AG09309 (cell line): Measurements from ENCODE around the gene ARHGAP6.

ENCODE experiments used
- DNase-seq: peaks from one replicate; pipeline ENCODE4 v3.0.0-alpha.2; 2010; ENCODE audit warnings: low read depth
- H3K4me3 ChIP-seq: 2 replicates; pipeline ENCODE4 v1.5.1; 2011; ENCODE audit warnings: mild to moderate bottlenecking, low read depth, low read length, moderate library complexity; ENCODE audit not compliant: control insufficient read depth
- TF ChIP-seq, protein P1 (sequence below): IDR thresholded peaks from 2 replicates; pipeline ENCODE4 v1.5.1; 2011; ENCODE audit warnings: mild to moderate bottlenecking, low read depth, low read length, inconsistent platforms; ENCODE audit not compliant: insufficient read depth, control insufficient read depth; ENCODE audit errors: missing control alignments

ARHGAP6 gene

DNA sequence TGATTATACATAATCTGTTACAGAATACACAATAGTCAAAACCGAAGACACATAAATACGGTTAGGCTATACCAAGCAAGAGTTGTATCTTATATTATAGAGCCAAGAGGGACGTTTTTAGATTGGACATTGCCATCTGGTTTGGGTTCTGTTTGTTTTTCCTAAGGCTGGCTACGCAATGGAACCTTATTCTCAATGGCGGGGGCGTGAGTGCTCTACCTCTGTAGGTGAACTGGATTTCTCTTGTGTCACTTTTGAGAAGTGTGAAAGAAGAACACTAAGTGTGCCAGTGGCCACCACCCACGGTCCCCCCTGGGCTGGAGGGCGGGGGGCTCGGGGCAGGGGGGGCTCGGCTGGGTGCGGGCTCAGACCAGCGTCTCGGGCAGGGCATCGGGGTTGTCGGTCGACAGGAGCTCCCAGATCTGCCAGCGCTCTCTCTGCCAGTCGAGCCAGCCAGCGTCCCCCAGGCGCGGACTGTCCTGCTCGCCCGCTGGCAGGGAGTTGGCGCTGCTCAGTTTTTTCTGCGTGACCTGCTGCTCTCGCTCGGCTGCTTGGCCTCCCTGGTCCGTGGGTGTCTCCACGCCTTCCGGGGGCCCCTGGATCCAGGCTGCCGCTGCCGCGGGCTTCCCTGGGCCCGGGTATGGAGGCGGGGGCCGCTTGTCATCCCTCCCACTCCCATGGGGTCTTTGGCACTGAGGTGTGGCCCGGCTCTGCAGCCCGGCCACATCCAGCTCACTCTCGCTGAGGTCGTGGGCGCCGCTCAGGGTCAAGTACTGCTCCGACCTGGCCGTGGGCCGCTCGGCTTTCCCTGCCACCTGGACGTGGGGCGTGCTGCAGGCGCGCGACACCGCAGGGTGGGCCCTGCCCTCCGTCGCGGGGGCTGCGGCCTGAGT lies 527.0 kb downstream of the ARHGAP6 start:
- H3K4me3 ChIP-seq, result no peak overlapping the region
- TF ChIP-seq, protein P1, sequence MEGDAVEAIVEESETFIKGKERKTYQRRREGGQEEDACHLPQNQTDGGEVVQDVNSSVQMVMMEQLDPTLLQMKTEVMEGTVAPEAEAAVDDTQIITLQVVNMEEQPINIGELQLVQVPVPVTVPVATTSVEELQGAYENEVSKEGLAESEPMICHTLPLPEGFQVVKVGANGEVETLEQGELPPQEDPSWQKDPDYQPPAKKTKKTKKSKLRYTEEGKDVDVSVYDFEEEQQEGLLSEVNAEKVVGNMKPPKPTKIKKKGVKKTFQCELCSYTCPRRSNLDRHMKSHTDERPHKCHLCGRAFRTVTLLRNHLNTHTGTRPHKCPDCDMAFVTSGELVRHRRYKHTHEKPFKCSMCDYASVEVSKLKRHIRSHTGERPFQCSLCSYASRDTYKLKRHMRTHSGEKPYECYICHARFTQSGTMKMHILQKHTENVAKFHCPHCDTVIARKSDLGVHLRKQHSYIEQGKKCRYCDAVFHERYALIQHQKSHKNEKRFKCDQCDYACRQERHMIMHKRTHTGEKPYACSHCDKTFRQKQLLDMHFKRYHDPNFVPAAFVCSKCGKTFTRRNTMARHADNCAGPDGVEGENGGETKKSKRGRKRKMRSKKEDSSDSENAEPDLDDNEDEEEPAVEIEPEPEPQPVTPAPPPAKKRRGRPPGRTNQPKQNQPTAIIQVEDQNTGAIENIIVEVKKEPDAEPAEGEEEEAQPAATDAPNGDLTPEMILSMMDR, result no peak
- no peak for DNase-seq

DNA sequence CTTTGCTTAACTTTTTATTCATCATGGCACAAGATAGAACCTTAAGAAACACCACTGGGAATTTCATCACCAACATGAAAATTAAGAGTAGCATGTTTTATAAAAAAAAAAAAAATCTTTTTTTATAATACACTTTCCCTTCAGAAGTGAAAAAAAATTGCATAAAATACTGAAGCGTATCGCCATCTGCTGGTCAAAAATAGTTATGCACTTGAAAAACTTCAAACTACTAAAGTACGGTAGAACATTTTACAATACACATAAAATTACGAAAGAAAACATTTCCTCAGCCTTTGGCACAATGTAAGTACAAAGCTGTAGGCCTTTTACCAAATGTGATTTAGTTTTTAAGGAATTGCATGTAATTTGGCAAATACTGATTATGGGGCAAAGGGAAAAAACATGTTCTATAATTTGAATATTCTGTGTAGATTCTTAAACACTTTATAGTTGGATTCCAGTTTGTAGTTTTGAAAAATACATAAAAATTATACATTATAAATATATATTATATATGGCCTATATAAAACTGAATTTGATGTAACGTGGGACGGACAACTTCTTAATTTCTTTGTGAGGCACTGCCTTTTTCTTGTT lies 528.1 kb downstream of the ARHGAP6 start:
- peak; percentile 45 for DNase-seq
- TF ChIP-seq, protein P1, result peak; percentile 56
- no peak overlapping the region for H3K4me3 ChIP-seq

GRCh38 chrX:11135564-11136185 lies 530.0 kb downstream of the ARHGAP6 start:
- TF ChIP-seq, protein P1, result no peak
- DNase-seq, result no peak
- H3K4me3 ChIP-seq, result no peak overlapping the region

- TF ChIP-seq, protein P1, result no peak
- no peak overlapping the region for H3K4me3 ChIP-seq
- no peak for DNase-seq
Measured at GRCh38 chrX:11131146-11131545, 534.6 kb downstream of the ARHGAP6 start.

- TF ChIP-seq, protein P1, result no peak
- no peak overlapping the region for H3K4me3 ChIP-seq
- no peak for DNase-seq
Measured at GRCh38 chrX:11130136-11130535, 535.6 kb downstream of the ARHGAP6 start.

- TF ChIP-seq, protein P1, result no peak
- H3K4me3 ChIP-seq, result no peak overlapping the region
- no peak for DNase-seq
Measured at GRCh38 chrX:11129534-11130105, 536.1 kb downstream of the ARHGAP6 start.
